Fibroblast of mammary gland (primary cell): ENCODE results near the gene CTNNA3.
"Not testable (repeated sequence)": the region's sequence is repeated elsewhere in the genome, so short reads cannot be mapped to it uniquely, and the experiment has no call there.

Experiments
- DNase-seq: peaks from one replicate; pipeline ENCODE4 v3.0.0-alpha.2; 2010; ENCODE audit warnings: low read depth
- H3K4me3 ChIP-seq: 2 replicates; pipeline ENCODE4 v1.5.1; 2011; ENCODE audit warnings: low read depth, mild to moderate bottlenecking, low read length, moderate library complexity; ENCODE audit not compliant: control insufficient read depth
- CTCF ChIP-seq: conservative IDR thresholded peaks from 2 replicates; pipeline ENCODE4 v1.5.1; 2011; ENCODE audit warnings: low read depth, low read length, inconsistent platforms; ENCODE audit not compliant: control insufficient read depth, insufficient read depth

The CTNNA3 gene

GRCh38 chr10:66365686-66366085 is 1330.3 kb downstream of the CTNNA3 start:
- DNase-seq, result no peak
- TF ChIP-seq CTCF, result no peak
- H3K4me3 ChIP-seq, result no peak overlapping the region

GRCh38 chr10:66362522-66362921 is 1333.5 kb downstream of the CTNNA3 start:
- no peak for DNase-seq

GRCh38 chr10:66353822-66354221 is 1342.2 kb downstream of the CTNNA3 start:
- H3K4me3 ChIP-seq, DNase-seq: not testable (repeated sequence)

More at GRCh38 chr10:66362522-66362921, 1333.5 kb downstream of the CTNNA3 start:
- no peak overlapping the region for H3K4me3 ChIP-seq
- TF ChIP-seq CTCF, result no peak

GRCh38 chr10:66353422-66353821 is 1342.6 kb downstream of the CTNNA3 start:
- DNase-seq, result no peak
- no peak for TF ChIP-seq CTCF
- H3K4me3 ChIP-seq, result no peak overlapping the region

- DNase-seq, result no peak
- H3K4me3 ChIP-seq, result no peak overlapping the region
- TF ChIP-seq CTCF, result no peak
These were observed 1345.2 kb downstream of the CTNNA3 start for GRCh38 chr10:66350622-66351399.

GRCh38 chr10:66349726-66350125 is 1346.3 kb downstream of the CTNNA3 start:
- H3K4me3 ChIP-seq, result no peak overlapping the region
- DNase-seq, result no peak
- no peak for TF ChIP-seq CTCF

- no peak overlapping the region for H3K4me3 ChIP-seq
- no peak for DNase-seq
- TF ChIP-seq CTCF, result no peak
These were observed 1346.9 kb downstream of the CTNNA3 start for GRCh38 chr10:66349076-66349475.
